Measurements from ENCODE around the gene ZSCAN5B. TPM values are rescaled to one million over a fixed set of nuclear protein-coding genes. Genes with fewer than 3 reads are reported as not detected.

ZSCAN5B gene
- total and polyA plus RNA-seq, 9 of the 15 experiments (the other 6 are each of a cell fraction or from before 2014, with no cell fraction given) = 0.03 to 0.07 TPM; not detected in 7

GRCh38 chr19:56159009-56159559 lies 38.5 kb downstream of the ZSCAN5B start (continued):
- TF ChIP-seq PKNOX1 (IDR thresholded peaks at IDR 0.05) (peak; percentile 94), LEF1 (IDR thresholded peaks at IDR 0.05) (peak; percentile 76; the same call in 1 of the 2 replicates), CTBP1 (IDR thresholded peaks at IDR 0.05; ENCODE audit: borderline replicate concordance) (peak; percentile 56; the same call in 1 of the 2 replicates), ARID1B (IDR thresholded peaks at IDR 0.05) (peak; percentile 26; the same call in 1 of the 2 replicates), MEIS2 (IDR thresholded peaks at IDR 0.05; ENCODE audit: partially characterized antibody) (peak; percentile 94), RNF219 (CRISPR knock-in tag; IDR thresholded peaks at IDR 0.05) (no peak), IRF2 (CRISPR knock-in tag; IDR thresholded peaks at IDR 0.05) (no peak), CCNT2 (IDR thresholded peaks at IDR 0.05; ENCODE audit: borderline replicate concordance, extremely low read depth, insufficient read length, low read depth, low read length) (no peak), ZNF133 (CRISPR knock-in tag; IDR thresholded peaks at IDR 0.05) (no peak), NCOA6 (IDR thresholded peaks at IDR 0.05) (no peak), SAFB2 (IDR thresholded peaks at IDR 0.05; ENCODE audit: borderline replicate concordance, low read depth, low read length, severe bottlenecking) (no peak), KAT7 (CRISPR knock-in tag; IDR thresholded peaks at IDR 0.05; ENCODE audit: borderline replicate concordance) (no peak), ATF4 (CRISPR knock-in tag; IDR thresholded peaks at IDR 0.05) (no peak), PTBP1 (IDR thresholded peaks at IDR 0.05; ENCODE audit: low read depth, low read length) (no peak), TRIM24 (IDR thresholded peaks at IDR 0.05) (peak; percentile 75 to 82), ZNF280A (IDR thresholded peaks at IDR 0.05; ENCODE audit: low read depth, partially characterized antibody) (peak; percentile 54), TARDBP (IDR thresholded peaks at IDR 0.05) (no peak)
